Putamen (tissue), 1 donor: Measurements from ENCODE around the gene RUNX1.
A peak's percentile ranks its signal among the peaks of the same experiment; 100 is the strongest.

Source experiments
- DNase-seq: peaks from one replicate; pipeline ENCODE4 v3.0.0-alpha.2; 2016; ENCODE audit warnings: low spot score

The RUNX1 gene

GRCh38 chr21:34923626-34924025 lies 125.5 kb downstream of the RUNX1 start:
- DNase-seq: no peak

DNA sequence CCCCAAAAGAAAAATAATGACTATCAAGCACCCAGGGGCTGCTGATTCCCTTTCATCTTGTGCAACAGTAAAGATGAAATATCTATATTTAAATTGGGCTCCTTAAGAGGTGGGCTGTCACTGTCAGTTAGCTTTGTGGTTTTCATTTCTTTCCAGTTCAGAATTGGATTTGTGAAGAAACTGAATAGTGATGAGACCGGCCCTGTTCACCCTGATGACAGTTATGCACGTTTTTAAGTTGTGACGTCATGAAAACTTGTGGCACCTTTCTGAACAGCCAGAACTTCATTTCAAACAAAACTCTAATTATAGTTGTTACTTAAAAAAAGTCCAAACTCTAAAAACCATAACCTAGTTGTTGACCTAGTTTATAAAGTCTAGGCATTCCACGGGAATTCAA lies 125.9 kb downstream of the RUNX1 start:
- DNase-seq: no peak

GRCh38 chr21:34922479-34922878 lies 126.6 kb downstream of the RUNX1 start:
- no peak for DNase-seq

DNA sequence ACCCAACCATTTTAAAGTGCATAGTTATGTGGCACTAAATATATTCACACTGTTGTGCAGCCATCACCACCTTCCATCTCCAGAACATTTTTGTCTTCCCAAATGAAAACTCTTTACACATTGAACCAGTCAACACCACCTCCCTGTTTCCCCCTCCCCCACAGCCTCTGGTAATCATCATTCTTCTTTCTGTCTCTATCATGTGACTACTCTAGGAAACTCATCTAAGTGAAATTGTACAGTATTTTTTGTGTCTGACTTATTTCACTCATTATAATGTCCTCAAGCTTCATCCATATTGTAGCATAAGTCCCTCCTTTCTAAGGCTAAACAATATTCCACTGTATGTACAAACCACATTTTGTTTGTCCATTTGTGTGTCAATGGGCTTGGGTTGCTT lies 128.0 kb downstream of the RUNX1 start:
- DNase-seq: no peak

DNA sequence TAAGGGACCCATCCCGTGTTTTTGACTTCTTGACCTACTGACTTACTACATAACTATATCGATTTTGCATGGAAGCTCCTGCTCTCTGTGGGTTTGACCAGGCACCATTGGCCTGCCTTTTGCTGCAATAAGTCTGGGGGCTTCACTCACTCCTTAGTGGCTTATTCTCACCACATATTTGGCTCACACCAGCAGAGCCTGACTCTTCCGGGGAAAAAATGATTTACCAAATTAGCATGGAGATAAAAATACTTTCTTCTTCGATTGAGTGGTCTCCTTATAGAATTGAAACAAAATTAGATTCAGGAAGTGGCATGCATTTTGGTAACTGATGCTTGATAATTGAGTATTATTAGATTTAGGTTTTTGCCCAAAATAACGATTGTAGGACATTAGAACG lies 129.7 kb downstream of the RUNX1 start:
- DNase-seq: no peak

DNA sequence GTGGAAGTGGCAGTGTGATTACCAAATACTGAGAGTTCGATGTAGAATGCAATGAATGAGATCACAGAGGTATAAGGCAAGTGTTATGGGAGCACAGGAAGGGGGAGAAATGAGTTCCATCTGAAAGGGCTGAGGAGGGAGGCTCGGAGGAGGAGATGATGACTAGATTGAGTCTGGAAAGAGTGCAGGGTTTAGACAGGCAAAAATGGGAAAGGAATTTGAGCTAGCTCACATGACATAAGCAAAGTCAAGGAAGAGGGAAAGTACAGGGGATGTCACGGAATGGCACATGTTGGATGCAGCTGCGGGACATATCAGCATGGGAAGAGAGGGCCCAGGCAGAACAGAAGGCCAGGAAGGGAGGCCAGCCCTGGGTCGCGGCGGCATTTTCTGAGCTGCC lies 132.7 kb downstream of the RUNX1 start:
- DNase-seq: no peak

- DNase-seq: no peak
Measured at GRCh38 chr21:34915364-34915841, 133.7 kb downstream of the RUNX1 start.

DNA sequence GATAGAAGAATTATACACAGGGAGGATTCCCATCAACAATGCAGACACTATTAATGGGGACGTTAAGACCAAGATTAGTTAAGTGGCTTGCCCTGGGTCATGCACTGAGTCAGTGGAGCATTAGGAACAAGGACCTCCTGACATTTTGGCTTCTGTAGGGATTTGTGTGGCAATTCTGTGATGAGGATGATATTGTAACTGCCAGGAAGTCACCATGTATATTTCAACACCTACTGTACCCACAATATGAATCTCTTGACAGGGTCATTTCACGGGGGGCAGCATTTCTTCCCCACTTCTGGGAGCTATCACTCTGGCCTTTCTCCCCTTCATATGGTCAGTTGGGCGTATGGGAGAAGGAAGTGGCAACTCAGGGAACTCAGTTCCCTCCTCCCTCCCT lies 134.9 kb downstream of the RUNX1 start:
- no peak for DNase-seq

- no peak for DNase-seq
Measured at GRCh38 chr21:34913811-34914210, 135.3 kb downstream of the RUNX1 start.

GRCh38 chr21:34912022-34912945 lies 136.8 kb downstream of the RUNX1 start:
- DNase-seq: no peak

- DNase-seq: no peak
Measured at GRCh38 chr21:34911360-34911759, 137.7 kb downstream of the RUNX1 start.

- DNase-seq: peak; percentile 41
Measured at GRCh38 chr21:34910396-34910795, 138.7 kb downstream of the RUNX1 start.

DNA sequence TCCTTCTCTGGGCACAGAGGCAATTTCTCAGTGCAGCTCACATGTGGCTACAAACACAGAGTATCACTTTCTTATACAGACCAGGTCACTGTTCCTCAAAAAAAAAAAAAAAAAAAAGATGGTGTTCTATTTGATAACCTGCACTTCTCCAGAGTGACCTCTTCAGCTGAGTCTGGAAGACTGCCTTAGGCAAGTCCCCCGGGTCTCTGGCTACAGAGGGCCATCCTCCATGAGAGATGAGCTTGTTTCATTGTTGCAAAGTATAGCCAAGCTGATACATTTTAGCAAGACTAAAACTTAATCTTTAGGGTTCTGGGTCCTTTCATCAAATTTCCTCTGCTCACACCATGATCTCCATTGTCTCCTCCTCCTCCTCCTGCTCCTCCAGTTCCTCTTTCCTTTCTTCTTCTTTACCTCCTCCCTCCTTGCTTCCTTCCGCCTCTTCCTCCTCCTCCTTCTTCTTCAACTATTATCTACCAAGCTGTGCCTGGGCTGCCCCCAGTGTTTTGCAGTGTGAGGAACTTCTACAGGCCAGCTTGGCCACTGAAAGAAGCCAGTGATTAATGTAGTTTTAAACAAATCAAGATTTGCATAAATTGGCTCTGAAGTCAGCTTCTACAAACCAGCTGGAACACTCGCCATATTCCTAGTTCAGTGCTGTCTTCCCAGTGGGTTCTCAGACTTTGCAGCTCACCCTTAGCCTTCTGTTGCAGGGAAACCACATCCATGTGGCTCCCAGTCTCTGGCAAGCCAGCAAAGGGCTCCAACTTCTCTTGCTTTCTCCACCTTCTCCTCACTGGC lies 139.4 kb downstream of the RUNX1 start:
- DNase-seq: no peak

- peak; percentile 14 for DNase-seq
Measured at GRCh38 chr21:34908419-34909055, 140.6 kb downstream of the RUNX1 start.

DNA sequence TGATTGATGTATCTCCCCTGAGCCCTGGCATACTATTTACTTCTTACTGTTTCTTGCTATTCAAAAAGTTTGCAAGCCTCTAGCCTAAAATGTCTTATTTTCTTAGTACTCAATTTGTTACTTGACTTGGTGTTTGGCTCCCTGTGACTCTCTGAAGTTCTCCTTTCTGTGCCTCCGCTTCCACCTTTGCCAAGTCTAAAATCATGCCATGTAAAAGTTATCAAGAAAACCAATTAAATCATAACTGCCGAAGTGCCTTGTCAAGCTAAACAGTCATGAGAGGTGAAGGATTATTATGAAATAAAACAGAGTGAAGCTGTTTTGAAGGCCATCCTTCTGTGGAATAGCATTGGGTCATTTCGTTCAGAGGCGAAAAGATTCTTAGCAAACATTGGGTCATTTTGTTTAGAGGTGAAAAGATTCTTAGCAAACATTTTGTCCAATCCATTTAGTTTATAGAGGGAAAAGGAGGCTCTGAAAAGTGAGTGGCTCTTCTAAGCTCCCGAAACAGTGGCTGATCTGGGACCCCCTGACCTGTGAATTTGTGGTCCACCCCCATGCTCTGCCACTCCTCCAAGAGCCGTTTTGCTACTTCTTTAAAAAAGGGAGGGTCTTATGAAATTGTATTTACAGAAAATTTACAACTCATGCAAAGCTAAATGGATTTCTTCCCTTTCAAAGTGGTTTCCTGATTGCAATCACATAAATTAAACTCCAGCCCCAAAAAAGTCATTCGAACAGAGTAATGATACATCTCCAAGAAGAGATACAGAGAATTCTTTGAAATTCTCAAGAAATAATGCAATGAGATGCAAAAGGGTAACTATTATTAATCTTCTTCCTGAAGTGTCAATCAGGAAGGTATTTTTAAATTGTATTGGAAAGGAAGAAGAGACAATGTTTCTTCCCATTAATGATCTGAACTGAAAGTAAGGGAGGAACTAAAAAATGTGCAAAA lies 141.4 kb downstream of the RUNX1 start:
- DNase-seq: no peak

- DNase-seq: no peak
Measured at GRCh38 chr21:34906401-34906800, 142.7 kb downstream of the RUNX1 start.

GRCh38 chr21:34905218-34905537 lies 143.9 kb downstream of the RUNX1 start:
- DNase-seq: no peak

- DNase-seq: no peak
Measured at GRCh38 chr21:34904526-34905217, 144.4 kb downstream of the RUNX1 start.

GRCh38 chr21:34900376-34900775 lies 148.7 kb downstream of the RUNX1 start:
- DNase-seq: no peak

GRCh38 chr21:34899760-34900159 lies 149.3 kb downstream of the RUNX1 start:
- DNase-seq: no peak

DNA sequence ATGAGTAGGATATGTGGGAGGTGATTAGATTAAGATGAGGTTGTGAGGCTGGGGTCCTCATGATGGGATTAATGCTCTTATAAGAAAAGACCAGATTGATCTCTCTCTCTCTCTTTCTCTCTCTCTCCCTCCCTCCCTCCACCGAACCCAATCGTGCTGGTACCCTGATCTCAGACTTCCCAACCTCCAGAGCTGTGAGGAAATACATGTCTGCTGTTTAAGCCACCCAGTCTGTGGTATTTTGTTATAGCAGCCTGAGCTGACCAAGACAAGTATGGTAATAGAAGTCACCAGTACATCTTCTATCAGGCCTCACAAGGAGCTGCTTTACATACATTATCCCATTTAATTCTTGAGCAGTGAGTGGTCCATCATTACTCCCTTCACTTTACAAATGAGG lies 149.8 kb downstream of the RUNX1 start:
- no peak for DNase-seq
